ENCODE data around the gene THPO. TPM values are rescaled to one million over a fixed set of nuclear protein-coding genes. Genes with fewer than 3 reads are reported as not detected.

Gene THPO
- total RNA-seq, 1 donor, result not detected

- no peak overlapping the region for H3K4me3 ChIP-seq (ENCODE audit: low read length)
- no peaks in the 10 kb centered on the region for H3K27me3 ChIP-seq (ENCODE audit: insufficient read depth, low read length)
- H3K4me1 ChIP-seq (ENCODE audit: insufficient read depth, low read length), result peaks cover 19% of the 10 kb centered on the region
- no peaks in the 10 kb centered on the region for H3K9me3 ChIP-seq (ENCODE audit: low read depth, low read length)
Observed at GRCh38 chr3:184337981-184338380, 40.0 kb downstream of the THPO start.

DNA sequence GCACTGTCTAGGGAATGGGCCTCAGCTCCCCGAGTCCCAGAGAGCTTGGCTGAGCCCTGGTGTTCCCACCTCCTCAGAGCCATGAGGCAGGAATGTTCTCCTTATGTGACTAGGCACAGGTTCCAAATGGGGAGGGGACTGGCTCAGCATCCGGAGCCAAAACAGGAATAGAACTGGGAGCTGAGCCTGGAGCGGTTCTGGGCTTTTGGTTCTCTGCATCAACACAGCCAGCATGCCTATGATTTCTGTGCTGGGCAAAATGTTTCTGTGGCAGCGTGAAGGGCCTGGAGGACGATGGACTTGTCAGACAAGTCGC lies 40.6 kb downstream of the THPO start, which contains the start of gene FAM131A:
FAM131A (plus strand) TSS at position 202 of the 316 bp plus-strand sequence; CDS start at position 233, 31 bp downstream.
- Histone ChIP-seq H3K4me3 (ENCODE audit: low read length) (peak within 1 kb of the TSS; percentile 54), H3K4me1 (ENCODE audit: insufficient read depth, low read length) (peaks cover 19% of the 10 kb centered on the region), H3K27me3 (ENCODE audit: insufficient read depth, low read length) (no peaks in the 10 kb centered on the region), H3K9me3 (ENCODE audit: low read depth, low read length) (no peaks in the 10 kb centered on the region)

DNA sequence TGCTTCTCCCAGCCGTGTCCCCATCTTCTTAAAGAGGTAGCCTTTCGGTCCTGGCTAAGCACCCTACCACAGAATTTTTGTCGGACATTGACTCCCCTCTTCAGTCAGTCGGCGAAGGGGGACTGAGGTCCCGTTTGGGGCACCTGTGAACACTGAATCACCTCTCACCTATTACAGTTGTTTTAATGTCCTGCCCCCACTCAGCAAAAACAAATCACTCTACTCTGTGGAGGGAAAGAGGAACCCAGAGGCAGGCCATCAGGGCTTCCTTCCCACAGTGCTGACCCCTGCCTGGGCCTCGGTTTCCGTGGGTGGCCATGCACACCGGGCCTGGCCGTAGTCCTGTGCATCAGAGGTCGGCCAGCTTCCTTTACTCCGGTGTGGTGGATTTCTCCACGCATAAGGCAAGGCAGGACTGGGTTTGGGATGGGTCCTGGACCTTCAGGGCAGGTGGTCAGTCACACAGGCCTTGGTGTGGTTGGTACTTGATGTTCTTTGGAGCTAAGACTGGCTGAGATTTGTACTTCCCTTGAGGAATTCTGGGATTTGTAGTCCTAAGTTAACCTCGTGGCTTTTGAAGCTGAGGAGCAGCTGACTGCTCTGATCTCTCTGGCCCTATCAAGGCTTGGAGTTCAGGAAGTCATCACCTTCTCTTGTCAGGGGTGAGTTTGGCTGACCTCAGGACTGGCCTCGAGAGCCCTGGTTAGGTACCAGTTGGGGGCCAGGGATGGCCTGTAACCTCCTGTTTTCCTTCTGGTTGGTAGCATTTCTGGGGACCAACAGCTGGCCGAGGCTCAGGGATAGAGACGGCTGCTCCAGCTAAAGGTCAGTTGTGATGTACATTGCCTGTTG lies 41.2 kb downstream of the THPO start:
- Histone ChIP-seq H3K9me3 (ENCODE audit: low read depth, low read length) (no peaks in the 10 kb centered on the region), H3K27me3 (ENCODE audit: insufficient read depth, low read length) (no peaks in the 10 kb centered on the region), H3K4me1 (ENCODE audit: insufficient read depth, low read length) (peaks cover 19% of the 10 kb centered on the region), H3K4me3 (ENCODE audit: low read length) (peak overlapping the region; percentile 54)

DNA sequence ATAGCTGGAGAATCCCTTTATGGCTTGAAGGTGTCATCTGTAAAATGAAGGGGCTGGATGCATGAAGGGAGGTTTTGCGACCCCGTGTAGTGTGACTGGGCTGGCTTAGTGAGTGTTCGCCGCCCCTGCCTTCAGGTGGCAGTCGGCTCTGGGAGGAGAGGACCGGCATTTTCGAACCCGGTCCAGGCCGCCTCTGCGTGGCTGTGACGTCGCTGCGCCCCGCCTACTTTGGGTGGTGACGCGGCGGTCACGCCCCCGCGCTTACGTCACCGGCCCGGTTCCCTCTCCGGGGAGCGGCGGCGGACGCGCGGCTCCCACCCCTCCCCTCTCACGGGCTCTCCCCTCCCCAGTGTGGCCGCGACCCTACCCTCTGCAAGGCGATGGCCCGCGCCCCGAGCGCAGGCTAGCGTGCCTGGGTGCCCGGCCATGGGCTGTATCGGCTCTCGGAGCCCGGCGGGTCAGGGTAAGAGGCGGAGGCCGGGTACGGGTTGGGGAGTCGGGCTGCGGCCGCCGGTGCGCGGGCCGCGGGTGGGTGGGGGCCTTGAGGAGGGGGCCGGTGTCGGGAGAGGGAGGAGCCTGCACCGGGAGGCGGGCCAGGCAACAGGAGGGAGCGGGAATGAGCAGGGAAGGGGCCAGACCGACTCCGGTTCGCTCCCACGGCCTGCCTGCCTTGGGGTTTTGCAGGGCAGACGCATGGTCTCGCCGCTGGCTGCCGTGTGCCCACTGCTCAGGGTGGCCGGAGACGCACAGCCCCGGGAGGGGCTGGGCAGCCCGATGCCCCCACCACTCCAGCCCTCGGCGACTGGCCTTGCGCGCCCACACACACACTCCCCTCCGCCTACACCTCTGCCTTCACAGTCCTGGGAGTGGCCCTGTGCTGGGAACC lies 42.1 kb downstream of the THPO start:
- H3K9me3 ChIP-seq (ENCODE audit: low read depth, low read length), result no peaks in the 10 kb centered on the region
- peak overlapping the region; percentile 54 for H3K4me3 ChIP-seq (ENCODE audit: low read length)

GRCh38 chr3:184335291-184335660 lies 42.7 kb downstream of the THPO start:
- H3K4me3 ChIP-seq (ENCODE audit: low read length), result peak overlapping the region; percentile 54
- H3K27me3 ChIP-seq (ENCODE audit: insufficient read depth, low read length), result no peaks in the 10 kb centered on the region
- H3K4me1 ChIP-seq (ENCODE audit: insufficient read depth, low read length), result peaks cover 19% of the 10 kb centered on the region
- H3K9me3 ChIP-seq (ENCODE audit: low read depth, low read length), result no peaks in the 10 kb centered on the region

More for the DNA sequence above, 42.1 kb downstream of the THPO start:
- Histone ChIP-seq H3K27me3 (ENCODE audit: insufficient read depth, low read length) (no peaks in the 10 kb centered on the region), H3K4me1 (ENCODE audit: insufficient read depth, low read length) (peaks cover 19% of the 10 kb centered on the region)

- H3K9me3 ChIP-seq (ENCODE audit: low read depth, low read length), result no peaks in the 10 kb centered on the region
- H3K27me3 ChIP-seq (ENCODE audit: insufficient read depth, low read length), result no peaks in the 10 kb centered on the region
- peaks cover 19% of the 10 kb centered on the region for H3K4me1 ChIP-seq (ENCODE audit: insufficient read depth, low read length)
- H3K4me3 ChIP-seq (ENCODE audit: low read length), result no peak overlapping the region
Observed at GRCh38 chr3:184334470-184335158, 43.4 kb downstream of the THPO start.

- peaks cover 19% of the 10 kb centered on the region for H3K4me1 ChIP-seq (ENCODE audit: insufficient read depth, low read length)
- H3K9me3 ChIP-seq (ENCODE audit: low read depth, low read length), result no peaks in the 10 kb centered on the region
- H3K27me3 ChIP-seq (ENCODE audit: insufficient read depth, low read length), result no peaks in the 10 kb centered on the region
- no peak overlapping the region for H3K4me3 ChIP-seq (ENCODE audit: low read length)
Observed at GRCh38 chr3:184333700-184334099, 44.3 kb downstream of the THPO start.

- Histone ChIP-seq H3K4me3 (ENCODE audit: low read length) (no peak overlapping the region), H3K27me3 (ENCODE audit: insufficient read depth, low read length) (no peaks in the 10 kb centered on the region), H3K9me3 (ENCODE audit: low read depth, low read length) (no peaks in the 10 kb centered on the region), H3K4me1 (ENCODE audit: insufficient read depth, low read length) (peaks cover 19% of the 10 kb centered on the region)
Observed at GRCh38 chr3:184333190-184333589, 44.8 kb downstream of the THPO start.

DNA sequence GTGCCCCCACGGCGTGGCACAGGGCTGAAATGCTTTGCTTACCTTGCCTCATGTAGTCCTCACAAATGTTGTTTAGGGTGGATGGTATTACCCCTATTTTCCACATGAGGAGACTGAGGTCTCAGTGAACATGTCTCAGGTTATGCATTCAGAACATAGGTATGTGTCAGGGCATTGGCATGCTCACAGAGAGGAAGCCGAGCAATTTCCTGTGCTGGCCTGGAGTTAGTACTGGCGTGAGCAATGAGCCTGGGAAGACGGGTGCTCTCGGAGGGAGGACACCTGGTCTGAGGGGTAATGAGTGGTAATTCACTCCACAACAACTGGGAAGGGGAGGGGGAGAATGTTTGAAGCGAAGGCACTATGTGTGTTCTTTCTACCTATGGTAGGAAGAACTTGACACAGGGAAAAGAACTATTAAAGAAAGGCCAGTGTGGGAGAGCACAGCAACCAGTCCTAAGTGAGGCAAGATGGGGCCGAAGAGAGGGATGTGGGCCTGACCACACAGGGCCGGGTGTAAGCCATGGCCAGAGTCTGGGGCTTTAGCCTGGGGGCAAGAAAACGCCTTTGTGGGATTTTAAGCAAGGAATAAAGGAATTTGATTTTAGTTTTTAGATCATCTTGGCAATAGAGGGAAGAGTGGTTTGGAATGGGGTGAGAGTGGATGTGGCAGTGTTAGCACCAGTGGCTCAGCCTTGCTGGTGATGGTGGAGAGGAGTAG lies 45.5 kb downstream of the THPO start:
- Histone ChIP-seq H3K4me3 (ENCODE audit: low read length) (no peak overlapping the region), H3K4me1 (ENCODE audit: insufficient read depth, low read length) (peaks cover 19% of the 10 kb centered on the region), H3K27me3 (ENCODE audit: insufficient read depth, low read length) (no peaks in the 10 kb centered on the region), H3K9me3 (ENCODE audit: low read depth, low read length) (no peaks in the 10 kb centered on the region)

- Histone ChIP-seq H3K4me1 (ENCODE audit: insufficient read depth, low read length) (no peaks in the 10 kb centered on the region), H3K27me3 (ENCODE audit: insufficient read depth, low read length) (no peaks in the 10 kb centered on the region)
Observed at GRCh38 chr3:184328516-184328915, 49.5 kb downstream of the THPO start.

DNA sequence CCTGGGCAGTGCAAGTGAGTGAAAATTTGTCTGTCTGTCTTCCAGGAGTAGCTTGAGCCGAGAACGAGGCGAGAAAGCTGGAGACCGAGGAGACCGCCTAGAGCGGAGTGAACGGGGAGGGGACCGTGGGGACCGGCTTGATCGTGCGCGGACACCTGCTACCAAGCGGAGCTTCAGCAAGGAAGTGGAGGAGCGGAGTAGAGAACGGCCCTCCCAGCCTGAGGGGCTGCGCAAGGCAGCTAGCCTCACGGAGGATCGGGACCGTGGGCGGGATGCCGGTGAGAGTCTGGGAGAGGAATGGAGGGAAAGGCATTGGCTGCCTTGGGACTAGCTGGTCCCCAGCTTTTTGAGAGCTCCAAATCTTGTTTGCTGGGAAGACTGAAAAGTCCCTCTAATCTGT lies 50.8 kb downstream of the THPO start:
- H3K9me3 ChIP-seq (ENCODE audit: low read depth, low read length), result no peaks in the 10 kb centered on the region
- no peaks in the 10 kb centered on the region for H3K27me3 ChIP-seq (ENCODE audit: insufficient read depth, low read length)
- peaks cover 11% of the 10 kb centered on the region for H3K4me1 ChIP-seq (ENCODE audit: insufficient read depth, low read length)
- no peak overlapping the region for H3K4me3 ChIP-seq (ENCODE audit: low read length)

More at GRCh38 chr3:184328516-184328915, 49.5 kb downstream of the THPO start:
- Histone ChIP-seq H3K9me3 (ENCODE audit: low read depth, low read length) (no peaks in the 10 kb centered on the region), H3K4me3 (ENCODE audit: low read length) (no peak overlapping the region)

DNA sequence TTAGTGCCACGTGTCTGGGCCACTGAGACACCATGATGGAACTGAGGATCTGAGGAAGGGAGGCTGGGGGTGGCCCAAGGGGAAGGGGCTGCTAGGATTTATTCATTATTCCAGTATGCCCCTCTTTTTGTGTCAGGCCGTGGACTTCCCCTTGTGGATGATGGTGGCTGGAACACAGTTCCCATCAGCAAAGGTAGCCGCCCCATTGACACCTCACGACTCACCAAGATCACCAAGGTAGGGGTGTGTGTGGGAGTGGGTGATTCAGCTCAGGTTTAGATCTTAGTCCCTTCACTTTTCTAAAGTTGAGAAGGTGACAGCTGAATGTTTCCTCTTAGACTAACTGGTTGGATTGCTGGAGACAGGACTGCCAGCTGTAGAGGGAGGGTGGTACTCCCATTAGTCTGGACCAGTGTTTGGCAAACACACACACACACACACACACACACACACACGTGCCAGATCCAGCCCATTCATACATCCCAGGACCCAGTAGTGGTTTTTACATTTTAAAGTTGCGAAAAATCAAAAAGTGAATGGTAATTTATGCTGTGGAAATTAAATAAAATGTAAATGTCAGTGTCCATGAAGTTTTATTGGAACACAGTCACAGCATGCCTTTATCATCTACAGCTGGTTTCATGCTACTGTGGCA lies 52.2 kb downstream of the THPO start:
- Histone ChIP-seq H3K4me1 (ENCODE audit: insufficient read depth, low read length) (peaks cover 25% of the 10 kb centered on the region), H3K9me3 (ENCODE audit: low read depth, low read length) (no peaks in the 10 kb centered on the region), H3K4me3 (ENCODE audit: low read length) (no peak overlapping the region), H3K27me3 (ENCODE audit: insufficient read depth, low read length) (no peaks in the 10 kb centered on the region)

DNA sequence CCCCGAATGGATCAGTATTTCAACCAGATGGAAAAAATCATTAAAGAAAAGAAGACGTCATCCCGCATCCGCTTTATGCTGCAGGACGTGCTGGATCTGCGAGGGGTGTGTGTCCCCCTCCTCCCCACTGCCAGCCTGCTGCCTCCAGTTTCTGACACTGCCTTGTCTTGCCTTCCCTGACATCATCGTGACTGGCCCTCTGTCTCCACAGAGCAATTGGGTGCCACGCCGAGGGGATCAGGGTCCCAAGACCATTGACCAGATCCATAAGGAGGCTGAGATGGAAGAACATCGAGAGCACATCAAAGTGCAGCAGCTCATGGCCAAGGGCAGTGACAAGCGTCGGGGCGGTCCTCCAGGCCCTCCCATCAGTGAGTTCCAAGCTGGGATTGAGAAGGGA lies 52.7 kb downstream of the THPO start:
- peaks cover 30% of the 10 kb centered on the region for H3K4me1 ChIP-seq (ENCODE audit: insufficient read depth, low read length)
- H3K9me3 ChIP-seq (ENCODE audit: low read depth, low read length), result no peaks in the 10 kb centered on the region
- H3K27me3 ChIP-seq (ENCODE audit: insufficient read depth, low read length), result no peaks in the 10 kb centered on the region
- H3K4me3 ChIP-seq (ENCODE audit: low read length), result no peak overlapping the region

DNA sequence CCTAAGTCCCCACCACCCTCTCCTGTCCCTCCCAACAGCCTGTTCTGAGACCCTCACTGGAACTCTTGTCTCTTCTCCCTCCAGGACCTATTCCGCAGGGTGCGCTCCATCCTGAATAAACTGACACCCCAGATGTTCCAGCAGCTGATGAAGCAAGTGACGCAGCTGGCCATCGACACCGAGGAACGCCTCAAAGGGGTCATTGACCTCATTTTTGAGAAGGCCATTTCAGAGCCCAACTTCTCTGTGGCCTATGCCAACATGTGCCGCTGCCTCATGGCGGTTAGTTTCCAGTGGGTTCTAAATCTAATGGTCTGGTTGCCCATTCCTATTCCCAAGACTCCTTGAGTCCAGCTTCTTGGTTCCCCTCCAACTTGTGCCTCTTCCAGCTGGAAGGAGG lies 54.3 kb downstream of the THPO start:
- Histone ChIP-seq H3K4me1 (ENCODE audit: insufficient read depth, low read length) (peaks cover 46% of the 10 kb centered on the region), H3K9me3 (ENCODE audit: low read depth, low read length) (no peaks in the 10 kb centered on the region), H3K4me3 (ENCODE audit: low read length) (no peak overlapping the region), H3K27me3 (ENCODE audit: insufficient read depth, low read length) (no peaks in the 10 kb centered on the region)
